ENCODE measurements around the gene MOV10.

- no peak for TF ChIP-seq GABPA (IDR thresholded peaks at IDR 0.05; ENCODE audit: low read depth)
- no peak for TF ChIP-seq CTCF (IDR thresholded peaks at IDR 0.05; ENCODE audit: insufficient read depth, low read length)
Observed at GRCh38 chr1:112704934-112705627, 30.6 kb downstream of the MOV10 start.

Data from HL-60 (cell line).